Thyroid gland (tissue), 4 donors: ENCODE data around the gene ZNF577.

Experiments
- CTCF ChIP-seq, 6 experiments: fragments of 200-600 bp in 3 of 6; fragments of 450-650 bp in 3 of 6; sonication (generic) in 3 of 6; IDR thresholded peaks; one replicate each; pipeline ENCODE4 v1.5.1; 2016 to 2019; ENCODE audit warnings: antibody characterized with exemption in 6 of 6, mild to moderate bottlenecking in 2 of 6, inconsistent platforms in 1 of 6, moderate library complexity in 1 of 6
- POLR2A ChIP-seq, 2 donors: fragments of 450-650 bp; IDR thresholded peaks; one replicate each; pipeline ENCODE4 v1.6.1; 2017; ENCODE audit warnings: antibody characterized with exemption in 2 of 2, mild to moderate bottlenecking in 2 of 2, moderate library complexity in 1 of 2

- TF ChIP-seq CTCF (IDR thresholded peaks at IDR 0.05) (no peak), POLR2A (IDR thresholded peaks at IDR 0.05) (no peak)
Measured at GRCh38 chr19:51824281-51825005, 63.3 kb downstream of the ZNF577 start.
